GM21737 (cell line): ENCODE measurements around the gene ZBTB47.

ENCODE experiments used
- ATAC-seq: cut with Tn5 transposase; IDR thresholded peaks from one replicate; pipeline ENCODE4 v1.9.1; 2021; ENCODE audit warnings: mild to moderate bottlenecking, moderate library complexity; ENCODE audit not compliant: unreplicated experiment

ZBTB47 gene

GRCh38 chr3:42653560-42654330 lies at the start of gene ZBTB47:
Gene ZBTB47, plus strand, starts transcription at chr3:42653697. Its CDS starts 4,659 bp downstream, at chr3:42658356.
- no peak for ATAC-seq

- no peak for ATAC-seq
Observed at GRCh38 chr3:42605546-42606173, 47.8 kb upstream of the ZBTB47 start.

GRCh38 chr3:42608581-42608980 lies 44.9 kb upstream of the ZBTB47 start:
- no peak for ATAC-seq

GRCh38 chr3:42610976-42611375 lies 42.5 kb upstream of the ZBTB47 start:
- no peak for ATAC-seq

- ATAC-seq: no peak
Observed at GRCh38 chr3:42612217-42612616, 41.3 kb upstream of the ZBTB47 start.

GRCh38 chr3:42612928-42613327 lies 40.6 kb upstream of the ZBTB47 start:
- peak; percentile 53 for ATAC-seq

- ATAC-seq: no peak
Observed at GRCh38 chr3:42613462-42613861, 40.0 kb upstream of the ZBTB47 start.

GRCh38 chr3:42631620-42632019 lies 21.9 kb upstream of the ZBTB47 start:
- no peak for ATAC-seq

GRCh38 chr3:42632146-42632545 lies 21.4 kb upstream of the ZBTB47 start:
- ATAC-seq: no peak

GRCh38 chr3:42633544-42633943 lies 20.0 kb upstream of the ZBTB47 start:
- ATAC-seq: no peak

GRCh38 chr3:42635111-42635510 lies 18.4 kb upstream of the ZBTB47 start:
- ATAC-seq: no peak

- ATAC-seq: no peak
Observed at GRCh38 chr3:42637001-42637400, 16.5 kb upstream of the ZBTB47 start.

- no peak for ATAC-seq
Observed at GRCh38 chr3:42638339-42638842, 15.1 kb upstream of the ZBTB47 start.

GRCh38 chr3:42639192-42639591 lies 14.3 kb upstream of the ZBTB47 start:
- ATAC-seq: no peak

- no peak for ATAC-seq
Observed at GRCh38 chr3:42640129-42640528, 13.4 kb upstream of the ZBTB47 start.

GRCh38 chr3:42640771-42641370 lies 12.6 kb upstream of the ZBTB47 start:
- ATAC-seq: no peak

GRCh38 chr3:42647821-42648459 lies 5.6 kb upstream of the ZBTB47 start:
- no peak for ATAC-seq

- no peak for ATAC-seq
Observed at GRCh38 chr3:42649006-42649405, 4.5 kb upstream of the ZBTB47 start.

- ATAC-seq: no peak
Observed at GRCh38 chr3:42649783-42650182, 3.7 kb upstream of the ZBTB47 start.

GRCh38 chr3:42651248-42652091 lies 2.0 kb upstream of the ZBTB47 start:
- ATAC-seq: no peak

- ATAC-seq: peak; percentile 23
Observed at GRCh38 chr3:42652251-42652610, 1.3 kb upstream of the ZBTB47 start.
